Brain pericyte (primary cell): ENCODE results near the gene CIAO2A.
A peak's percentile ranks its signal among the peaks of the same experiment; 100 is the strongest.
"Not testable (repeated sequence)": the region's sequence is repeated elsewhere in the genome, so short reads cannot be mapped to it uniquely, and the experiment has no call there.

Experiments used
- DNase-seq: peaks from one replicate; pipeline ENCODE4 v3.0.0-alpha.2; 2012; ENCODE audit warnings: low read depth, low spot score

The CIAO2A gene

DNA sequence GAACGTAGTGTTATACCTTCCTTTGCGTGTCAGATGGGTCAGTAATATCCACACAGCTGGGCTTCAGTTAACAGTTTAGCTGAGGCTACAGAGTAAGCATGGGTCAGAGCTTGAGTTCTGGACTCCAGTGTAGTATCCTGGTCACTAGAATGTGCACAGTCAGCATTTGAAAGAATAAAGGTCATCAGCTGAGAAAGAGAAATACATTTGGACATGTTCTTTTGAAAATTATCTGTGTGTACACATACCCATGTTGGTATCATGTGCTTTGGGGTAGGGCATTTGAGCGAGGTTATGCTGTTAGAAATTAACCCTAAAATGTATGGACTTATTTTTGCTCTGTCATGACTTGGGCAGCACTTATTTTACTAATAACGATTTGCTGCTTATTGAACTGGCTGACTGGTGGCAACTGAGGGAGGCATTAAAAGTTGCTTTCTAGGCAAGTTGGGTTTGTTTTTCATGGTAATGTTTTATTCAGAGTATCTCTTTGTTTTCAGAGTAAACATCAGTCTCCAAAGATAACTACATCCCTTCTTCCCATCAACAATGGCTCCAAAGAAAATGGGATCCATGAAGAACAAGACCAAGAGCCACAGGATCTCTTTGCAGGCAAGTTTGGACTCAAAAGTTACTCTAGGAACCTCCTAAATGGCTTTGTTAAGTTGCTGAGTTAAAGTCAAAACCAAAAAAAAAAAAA is 18.6 kb upstream of the CIAO2A start:
- no peak for DNase-seq

GRCh38 chr15:64111679-64112050 is 18.0 kb upstream of the CIAO2A start:
- DNase-seq: no peak

- no peak for DNase-seq
Measured at GRCh38 chr15:64110950-64111678, 17.5 kb upstream of the CIAO2A start.

DNA sequence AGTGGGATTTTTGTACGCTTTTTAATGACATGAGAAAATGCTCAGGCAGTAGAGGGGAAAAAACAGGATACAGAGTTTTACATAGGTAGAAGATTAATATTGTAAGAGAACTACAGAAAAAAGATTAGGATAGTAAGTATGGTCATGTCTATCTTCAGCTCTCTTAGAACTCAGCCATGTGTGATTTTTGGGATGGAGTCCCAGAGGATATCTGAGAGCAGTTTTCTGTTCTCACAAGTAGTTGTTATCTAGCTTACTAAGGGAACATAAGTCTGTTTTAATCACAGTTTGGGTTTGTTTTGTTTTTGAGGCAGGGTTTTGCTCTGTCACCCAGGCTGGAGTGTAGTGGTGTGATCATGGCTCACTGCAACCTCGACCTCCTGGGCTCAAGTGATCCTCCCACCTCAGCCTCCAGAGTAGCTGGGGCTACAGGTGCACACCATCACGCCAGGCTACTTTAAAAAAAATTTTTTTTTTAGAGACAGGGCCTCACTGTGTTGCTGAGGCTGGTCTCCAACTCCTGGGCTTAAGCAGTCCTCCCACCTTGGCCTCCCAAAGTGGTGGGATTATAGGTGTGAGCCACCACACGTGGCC is 16.6 kb upstream of the CIAO2A start:
- not testable (repeated sequence) for DNase-seq

GRCh38 chr15:64107337-64107736 is 13.7 kb upstream of the CIAO2A start:
- no peak for DNase-seq

GRCh38 chr15:64105113-64105704 is 11.6 kb upstream of the CIAO2A start:
- DNase-seq: no peak

DNA sequence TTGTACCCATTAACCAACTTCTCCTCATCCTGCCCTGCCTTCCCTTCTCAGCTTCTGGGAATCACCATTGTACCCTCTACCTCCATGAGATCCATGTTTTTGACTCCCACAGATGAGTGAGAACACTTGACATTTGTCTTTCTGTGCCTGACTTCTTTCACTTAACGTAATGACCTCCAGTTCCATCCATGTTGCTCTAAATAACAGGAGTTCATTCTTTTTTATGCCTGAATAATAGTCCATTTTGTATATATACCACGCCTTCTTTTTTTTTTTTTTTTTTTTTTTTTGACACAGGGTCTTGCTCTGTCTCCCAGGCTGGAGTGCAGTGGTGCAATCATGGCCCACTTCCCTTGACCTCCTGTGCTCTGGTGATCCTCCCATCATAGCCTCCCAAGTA is 8.9 kb upstream of the CIAO2A start:
- DNase-seq: no peak

DNA sequence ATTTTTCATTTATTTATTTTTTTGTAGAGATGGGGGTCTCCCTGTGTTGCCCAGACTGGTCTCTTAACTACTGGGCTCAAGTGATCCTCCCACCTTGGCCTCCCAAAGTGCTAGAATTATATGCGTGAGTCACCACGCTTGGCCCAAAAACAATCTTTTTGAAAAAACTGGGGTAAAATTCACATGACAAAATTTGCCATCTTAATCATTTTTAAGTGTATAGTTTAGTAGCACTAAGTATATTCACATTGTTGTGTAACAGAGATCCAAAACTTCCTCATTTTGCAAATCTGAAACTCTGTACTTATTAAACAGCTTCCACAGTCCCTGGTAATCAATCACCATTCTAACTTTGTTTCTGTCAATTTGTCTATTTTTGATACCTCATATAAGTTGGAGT is 7.3 kb upstream of the CIAO2A start:
- DNase-seq: no peak

DNA sequence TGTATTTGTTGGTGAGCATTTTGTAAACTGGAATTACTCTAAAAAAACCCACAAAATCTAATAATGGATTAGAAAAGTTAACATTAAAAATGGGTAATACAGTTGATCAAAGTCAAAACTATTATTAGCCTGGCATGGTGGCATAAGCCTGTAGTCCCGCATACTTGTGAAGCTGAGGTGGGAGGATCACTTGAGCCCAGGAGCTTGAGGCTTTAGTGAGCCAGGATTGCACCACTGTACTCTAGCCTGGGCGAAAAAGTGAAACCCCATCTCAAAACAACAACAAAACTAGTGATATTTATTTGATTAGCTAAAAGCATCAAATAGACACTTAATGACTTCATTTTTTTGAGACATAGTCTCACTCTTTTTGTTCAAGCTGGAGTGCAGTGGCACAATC is 5.7 kb upstream of the CIAO2A start:
- no peak for DNase-seq

GRCh38 chr15:64096668-64097384 is 3.2 kb upstream of the CIAO2A start:
- DNase-seq: no peak

- DNase-seq: peak; percentile 71
Measured at GRCh38 chr15:64095795-64096667, 2.4 kb upstream of the CIAO2A start, which contains the start of gene SNX1. TSS of gene SNX1 (plus strand) at chr15:64095982. CDS start at chr15:64096014, 32 bp downstream.

- no peak for DNase-seq
Measured at GRCh38 chr15:64095431-64095794, 1.8 kb upstream of the CIAO2A start.

DNA sequence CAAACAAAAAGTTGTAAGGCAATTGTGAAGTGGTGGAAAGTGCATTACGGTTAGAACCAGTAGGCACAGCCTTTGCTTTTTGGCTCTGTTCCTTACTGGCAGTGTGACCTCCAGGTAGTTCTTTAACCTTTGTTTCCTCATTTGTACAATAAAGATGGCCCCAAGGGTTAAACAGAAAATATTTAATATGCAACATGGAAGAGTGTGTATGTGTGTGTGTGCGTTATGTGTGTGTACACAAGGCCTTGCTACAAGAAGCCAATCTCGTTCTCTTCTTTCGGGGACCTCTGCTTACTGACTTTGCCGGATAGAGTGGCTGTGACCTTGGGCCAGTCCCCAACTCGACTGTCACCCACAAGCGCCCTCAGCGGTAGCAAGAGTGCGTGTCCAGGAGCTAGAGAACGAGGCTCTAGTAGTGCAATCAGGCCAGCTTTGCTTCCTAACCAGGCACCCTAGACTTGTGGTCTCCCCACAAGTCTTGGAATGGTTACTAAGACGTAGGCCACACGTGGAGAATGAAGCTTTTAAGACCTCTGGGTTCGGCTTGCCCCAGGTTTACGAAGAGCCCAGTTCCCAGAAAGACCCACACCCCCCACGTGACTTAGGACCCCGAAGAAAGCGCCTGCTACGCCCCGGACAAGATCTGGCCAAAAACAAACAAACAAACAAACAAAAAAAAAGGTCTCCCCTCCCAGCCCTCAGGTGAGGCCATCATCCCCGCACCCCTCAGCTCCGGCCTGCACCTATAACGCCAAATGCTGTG is 593 bp downstream of the CIAO2A start:
- no peak for DNase-seq

- DNase-seq: no peak
Measured at GRCh38 chr15:64092075-64092820, 1.4 kb downstream of the CIAO2A start.

DNA sequence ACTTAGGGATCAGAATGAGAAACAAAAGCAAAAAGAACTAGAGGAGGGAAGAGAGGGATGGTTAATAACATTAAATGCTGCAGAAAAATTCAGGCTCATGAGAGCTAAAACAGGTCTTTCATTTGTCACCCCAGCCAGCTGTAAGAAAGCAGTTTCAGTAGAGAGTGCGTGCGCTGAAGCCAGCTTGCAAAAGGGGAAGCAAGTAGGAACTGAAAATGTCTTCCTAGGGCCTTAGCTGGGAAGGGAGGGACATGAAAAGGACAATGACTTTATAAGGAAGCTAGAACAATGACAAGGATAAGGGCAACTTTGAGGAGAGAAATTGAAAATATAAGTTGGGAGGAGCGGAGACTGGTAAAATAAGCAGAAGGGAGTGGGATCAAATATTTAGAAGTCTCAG is 3.1 kb downstream of the CIAO2A start:
- no peak for DNase-seq

DNA sequence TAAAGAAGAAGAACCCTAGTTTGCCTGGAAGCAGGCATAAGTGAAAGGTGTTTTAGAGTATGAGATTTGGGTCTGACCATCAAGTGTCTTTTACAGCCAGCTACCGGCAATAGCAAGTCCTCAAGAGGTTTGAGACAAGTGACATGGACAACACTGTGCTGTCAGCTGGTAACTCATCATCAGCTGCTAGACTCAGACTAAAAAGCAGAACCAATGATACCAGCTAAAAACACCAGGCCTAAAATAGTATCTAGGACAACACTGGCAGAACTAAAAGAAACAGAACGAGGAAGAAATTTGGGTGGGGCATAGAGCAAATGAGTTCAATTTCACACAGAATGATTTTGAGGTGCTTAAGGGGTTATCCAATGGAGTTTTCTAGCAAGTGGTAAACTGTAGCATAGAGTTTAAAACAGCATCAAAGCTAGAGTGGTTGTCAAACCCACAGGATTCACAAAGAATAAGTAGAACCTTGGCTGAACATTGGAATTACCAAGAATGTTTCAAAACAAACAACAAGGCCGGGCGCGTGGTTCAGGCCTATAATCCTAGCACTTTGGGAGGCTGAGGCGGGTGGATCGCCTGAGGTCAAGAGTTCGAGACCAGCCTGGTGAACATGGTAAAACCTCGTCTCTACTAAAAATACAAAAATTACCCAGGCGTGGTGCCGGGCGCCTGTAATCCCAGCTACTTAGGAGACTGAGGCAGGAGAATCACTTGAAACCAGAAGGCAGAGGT is 3.9 kb downstream of the CIAO2A start:
- no peak for DNase-seq

- no peak for DNase-seq
Measured at GRCh38 chr15:64082757-64083156, 10.9 kb downstream of the CIAO2A start.

GRCh38 chr15:64073496-64073895 is 20.1 kb downstream of the CIAO2A start:
- not testable (repeated sequence) for DNase-seq

GRCh38 chr15:64072812-64073211 is 20.8 kb downstream of the CIAO2A start:
- DNase-seq: no peak
